K562 (cell line): ENCODE measurements around the gene MND1. TPM values are rescaled to one million over a fixed set of nuclear protein-coding genes. Genes with fewer than 3 reads are reported as not detected.

Source experiments
- ATAC-seq: fragments of 200-7000 bp; cut with Tn5 transposase; 3 replicates; pipeline ENCODE4 v1.9.1; 2020; ENCODE audit warnings: moderate library complexity
- BruUV-seq: library from RNA; stranded (reverse); fragments of 400-500 nt; replicated peaks from 2 replicates; lab custom pipeline; 2021; lab: Mats Ljungman, UMichigan
- CTCF ChIA-PET: fragments of 300-600 bp; formaldehyde crosslinking; extraction: SDS; loops from one replicate; lab custom pipeline; 2021; ENCODE audit warnings: low intra/inter-chr PET ratio; lab: Yijun Ruan, JAX
- POLR2A ChIA-PET: fragments of 300-600, 350-650 bp; sonication (Branson Sonifier 250); formaldehyde crosslinking; extraction: SDS; loops from one replicate; lab custom pipeline; 2021; ENCODE audit warnings: antibody characterized with exemption, inconsistent platforms; lab: Yijun Ruan, JAX
- DNase-seq, 4 experiments: peaks; one replicate each; pipeline versions ENCODE4 v3.0.0 to v3.0.0-alpha.2; 2011 to 2018; ENCODE audit warnings: low spot score in 3 of 4, mixed read lengths in 3 of 4; ENCODE audit errors: extremely low read depth in 1 of 4
- FAIRE-seq: peaks from 2 replicates; lab custom pipeline; 2011; peaks lifted over from hg19 to GRCh38; lab: Jason Lieb, UNC
- H2AFZ ChIP-seq: 2 replicates; pipeline ENCODE4 v1.6.0; 2011; ENCODE audit warnings: low read depth, low read length, control low read depth, inconsistent platforms
- H3K27ac ChIP-seq: fragments of 200-600 bp; 3 replicates; pipeline ENCODE4 v1.8.0; 2011; ENCODE audit warnings: low read depth, mild to moderate bottlenecking, control low read depth, inconsistent platforms, low read length, moderate library complexity, mixed read lengths; ENCODE audit errors: extremely low read depth
- H3K27me3 ChIP-seq, 2 experiments: fragments of 300-600 bp in 1 of 2; 2 replicates in 1 of 2; 3 replicates in 1 of 2; pipeline versions ENCODE4 v1.6.0 to v1.8.0; 2011; ENCODE audit warnings: inconsistent platforms in 2 of 2, low read length in 2 of 2, mild to moderate bottlenecking in 1 of 2, mixed read lengths in 1 of 2, moderate library complexity in 1 of 2; ENCODE audit not compliant: control insufficient read depth in 2 of 2, insufficient read depth in 2 of 2
- H3K36me3 ChIP-seq: fragments of 300-600 bp; 3 replicates; pipeline ENCODE4 v1.8.0; 2011; ENCODE audit warnings: mild to moderate bottlenecking, low read length, inconsistent platforms; ENCODE audit not compliant: control insufficient read depth, insufficient read depth
- H3K4me1 ChIP-seq, 2 experiments: fragments of 200-600 bp in 1 of 2; replicated peaks in 1 of 2; 2 replicates in 1 of 2; 3 replicates in 1 of 2; pipeline versions ENCODE4 v1.5.1 to v1.8.0; 2011; ENCODE audit warnings: inconsistent platforms in 2 of 2, low read length in 2 of 2, mild to moderate bottlenecking in 1 of 2, mixed read lengths in 1 of 2, moderate library complexity in 1 of 2; ENCODE audit not compliant: control insufficient read depth in 2 of 2, insufficient read depth in 2 of 2
- H3K4me2 ChIP-seq: 2 replicates; pipeline ENCODE4 v1.6.1; 2011; ENCODE audit warnings: low read length, control low read depth, inconsistent platforms, mixed read lengths; ENCODE audit not compliant: insufficient read depth
- H3K4me3 ChIP-seq: fragments of 200-600 bp; sonication (generic), shearing (Covaris generic); 2 replicates; pipeline ENCODE4 v1.5.1; 2016; ENCODE audit warnings: control low read depth, inconsistent platforms
- H3K79me2 ChIP-seq: fragments of 200-600 bp; 3 replicates; pipeline ENCODE4 v1.8.0; 2011; ENCODE audit warnings: low read length, inconsistent platforms; ENCODE audit not compliant: control insufficient read depth, insufficient read depth
- H3K9ac ChIP-seq, 2 experiments: 2 replicates each; pipeline versions ENCODE4 v1.6.0 to v1.6.1; 2011; ENCODE audit warnings: low read depth in 2 of 2, low read length in 2 of 2, control low read depth in 1 of 2, inconsistent platforms in 1 of 2, mild to moderate bottlenecking in 1 of 2, mixed read lengths in 1 of 2; ENCODE audit not compliant: insufficient read depth in 1 of 2
- H3K9me1 ChIP-seq: one replicate; pipeline ENCODE4 v1.6.0; 2011; ENCODE audit warnings: inconsistent platforms, mild to moderate bottlenecking, low read length, moderate library complexity; ENCODE audit not compliant: control insufficient read depth, insufficient read depth
- H3K9me3 ChIP-seq: replicated peaks from 2 replicates; pipeline ENCODE4 v1.5.1; 2011; ENCODE audit warnings: low read depth, low read length, inconsistent platforms; ENCODE audit not compliant: control insufficient read depth, insufficient read depth
- H4K20me1 ChIP-seq: replicated peaks from 2 replicates; pipeline ENCODE4 v1.6.1; 2011; ENCODE audit warnings: low read length, inconsistent platforms, mixed read lengths; ENCODE audit not compliant: control insufficient read depth, insufficient read depth
- CSDE1 ChIP-seq, 2 experiments: fragments of 450-650 bp; IDR thresholded peaks; 2 replicates each; pipeline ENCODE4 v1.6.1; 2016; ENCODE audit warnings: mild to moderate bottlenecking in 1 of 2
- GTF2E2 ChIP-seq: fragments of 200-800 bp; sonication (Bioruptor generic); IDR thresholded peaks from 2 replicates; pipeline ENCODE4 v1.6.1; 2016; ENCODE audit warnings: missing genetic modification characterization, missing compliant biosample characterization
- HDGF ChIP-seq: fragments of 450-650 bp; IDR thresholded peaks from 2 replicates; pipeline ENCODE4 v1.6.1; 2016
- KLF10 ChIP-seq: fragments of 250-450 bp; sonication (Bioruptor Pico); IDR thresholded peaks from 2 replicates; pipeline ENCODE4 v1.6.1; 2021; ENCODE audit warnings: matching md5 sums
- NFYB ChIP-seq: IDR thresholded peaks from 2 replicates; pipeline ENCODE4 v1.6.1; 2011; ENCODE audit warnings: mild to moderate bottlenecking, moderate library complexity; ENCODE audit not compliant: insufficient read length; ENCODE audit errors: extremely low read depth
- NKRF ChIP-seq: fragments of 450-650 bp; IDR thresholded peaks from 2 replicates; pipeline ENCODE4 v1.6.1; 2016; ENCODE audit warnings: borderline replicate concordance
- POLR2A ChIP-seq: fragments of 450-650 bp; conservative IDR thresholded peaks from 2 replicates; pipeline ENCODE4 v1.6.1; 2016
- SMC3 ChIP-seq: conservative IDR thresholded peaks from 2 replicates; pipeline ENCODE4 v1.6.1; 2011; ENCODE audit warnings: low read depth, low read length, improper control_type of control experiment; ENCODE audit not compliant: insufficient read depth
- TCF7 ChIP-seq: sonication (generic); IDR thresholded peaks from 2 replicates; pipeline ENCODE4 v1.6.1; 2016; ENCODE audit warnings: antibody characterized with exemption, borderline replicate concordance
- THAP12 ChIP-seq: fragments of 250-450 bp; sonication (Bioruptor Pico); IDR thresholded peaks from 2 replicates; pipeline ENCODE4 v1.9.0; 2021; ENCODE audit warnings: mild to moderate bottlenecking, inconsistent platforms
- ZBTB43 ChIP-seq: sonication (generic); formaldehyde crosslinking; IDR thresholded peaks from 2 replicates; pipeline ENCODE4 v1.8.0; 2023; ENCODE audit warnings: mild to moderate bottlenecking, missing genetic modification reagents
- ZNF584 ChIP-seq: fragments of 200-800 bp; sonication (Bioruptor generic); IDR thresholded peaks from 2 replicates; pipeline ENCODE4 v1.6.1; 2016; ENCODE audit warnings: low read depth, mild to moderate bottlenecking, missing genetic modification characterization, missing compliant biosample characterization
- WGBS: fragments of 100-300 bp; shearing (Covaris generic); methylation state at CpG from one replicate; pipeline ENCODE4 v1.1.6; 2016; ENCODE audit warnings: low coverage, mixed read lengths; ENCODE audit not compliant: insufficient coverage; ENCODE audit errors: missing lambda C conversion rate; 5-methylcytosine and 5-hydroxymethylcytosine counted together
- in situ Hi-C: fragments of 300-500 bp; cut with MboI; formaldehyde crosslinking; loops from 4 replicates; pipeline ENCODE4 v1.15.0; 2018; ENCODE audit warnings: inconsistent platforms, mixed read lengths
- intact Hi-C: fragments of 100-400 bp; cut with micrococcal nuclease; formaldehyde crosslinking; loops from 2 replicates; pipeline ENCODE4 v1.14.2; 2022
- polyA plus RNA-seq, 8 experiments: library from polyadenylated mRNA; depleted of rRNA in 4 of 8; stranded (reverse) in 5 of 8; unstranded in 3 of 8; fragments of >200 nt; fragmentation: Nextera tagmentation in 2 of 8; fragmentation: Illumina TruSeq in 1 of 8; extraction: Ambion mirVana in 2 of 8; extraction: Trizol in 1 of 8; gene quantifications; 2 replicates each; pipeline versions ENCODE4 v1.2.1 to v1.2.3, GENCODE V29; 2011 to 2014; ENCODE audit warnings: inconsistent platforms in 1 of 8, missing spikeins in 1 of 8
- total RNA-seq, 7 experiments: library from RNA; depleted of rRNA in 6 of 7; stranded (reverse); fragments of >200 nt in 6 of 7; fragmentation: Illumina TruSeq in 2 of 7; extraction: Trizol in 2 of 7; gene quantifications; 2 replicates each; pipeline versions ENCODE4 v1.2.1 to v1.2.3, GENCODE V29; 2011 to 2021; ENCODE audit warnings: low replicate concordance in 1 of 7

Gene MND1
- total and polyA plus RNA-seq, 9 of the 15 experiments (the other 6 are each of a cell fraction or from before 2014, with no cell fraction given), result 35.3 to 94.1 (median 59.9) TPM

- no peak for ATAC-seq
- 96% methylated on average over 6 of the region's 6 CpGs for WGBS
Measured at GRCh38 chr4:153371701-153372234, 27.3 kb downstream of the MND1 start.

More at GRCh38 chr4:153371701-153372234, 27.3 kb downstream of the MND1 start:
- H3K9me3 ChIP-seq, result no peaks in the 10 kb centered on the region
- ChIA-PET CTCF (no interaction called here), POLR2A (no interaction called here)
- intact Hi-C loops, result no loop called here
- no peak overlapping the region for H3K4me2 ChIP-seq
- no peaks in the 10 kb centered on the region for H3K27me3 ChIP-seq
- no peaks in the 10 kb centered on the region for H3K4me1 ChIP-seq
- H3K4me3 ChIP-seq, result no peak overlapping the region
- no peak overlapping the region for H2AFZ ChIP-seq
- no peaks in the 10 kb centered on the region for H4K20me1 ChIP-seq
- no TSS peak for BruUV-seq
- peaks cover 56% of the 10 kb centered on the region; the same call in 2 of the 3 replicates for H3K36me3 ChIP-seq
- DNase-seq (no peak), FAIRE-seq (no peak)
- no peaks in the 10 kb centered on the region for H3K79me2 ChIP-seq
- H3K27ac ChIP-seq, result no peak overlapping the region
- TF ChIP-seq ZNF584 (CRISPR knock-in tag) (no peak), TCF7 (no peak), POLR2A (no peak), HDGF (no peak), ZBTB43 (CRISPR knock-in tag) (no peak), KLF10 (CRISPR knock-in tag) (no peak), GTF2E2 (tag) (no peak), CSDE1 (IDR thresholded peaks at IDR 0.05) (no peak), NKRF (no peak), NFYB (no peak), SMC3 (no peak), THAP12 (no peak)
- H3K9ac ChIP-seq, result no peak overlapping the region
- in situ Hi-C loops, result no loop called here
- H3K9me1 ChIP-seq, result no peaks in the 10 kb centered on the region
